ENCODE measurements around the gene KCNJ15. TPM values are rescaled to one million over a fixed set of nuclear protein-coding genes. Genes with fewer than 3 reads are reported as not detected.

KCNJ15 gene
- total and polyA plus RNA-seq, 9 donors: 0.20 to 1.1 (median 0.35) TPM; not detected in 1

- no peaks in the 10 kb centered on the region for H3K4me1 ChIP-seq (ENCODE audit: insufficient read depth)
- H3K4me3 ChIP-seq: no peak overlapping the region
- no peak for TF ChIP-seq CTCF (IDR thresholded peaks at IDR 0.05)
- TF ChIP-seq EP300 (IDR thresholded peaks at IDR 0.05): no peak
- TF ChIP-seq POLR2A (IDR thresholded peaks at IDR 0.05): no peak
- H3K27me3 ChIP-seq: no peaks in the 10 kb centered on the region
- 90 to 92% (median 90%) methylated on average over 5 of the region's 5 CpGs for WGBS, 3 donors
- intact Hi-C loops (cut with DNase I): no loop called here
- no peaks in the 10 kb centered on the region for H3K36me3 ChIP-seq
- H3K9me3 ChIP-seq: no peaks in the 10 kb centered on the region
- no peak for DNase-seq
- H3K27ac ChIP-seq: no peak overlapping the region
These were observed 84.8 kb downstream of the KCNJ15 start for GRCh38 chr21:38341546-38342012.

- H3K4me1 ChIP-seq (ENCODE audit: insufficient read depth): no peaks in the 10 kb centered on the region
- TF ChIP-seq EP300 (IDR thresholded peaks at IDR 0.05): no peak
- H3K4me3 ChIP-seq: no peak overlapping the region
- H3K27me3 ChIP-seq: no peaks in the 10 kb centered on the region
- no peaks in the 10 kb centered on the region for H3K36me3 ChIP-seq
- intact Hi-C loops (cut with DNase I): no loop called here
- 83 to 92% (median 91%) methylated on average over 1 of the region's 1 CpG for WGBS, 3 donors
- DNase-seq: no peak
- H3K9me3 ChIP-seq: no peaks in the 10 kb centered on the region
- H3K27ac ChIP-seq: no peak overlapping the region
These were observed 85.9 kb downstream of the KCNJ15 start for GRCh38 chr21:38342739-38343138.

GRCh38 chr21:38343691-38344090 lies 86.9 kb downstream of the KCNJ15 start:
- no peak overlapping the region for H3K27ac ChIP-seq
- no peak for DNase-seq

GRCh38 chr21:38346286-38346685 lies 89.5 kb downstream of the KCNJ15 start:
- 63 to 77% (median 71%) methylated on average over 5 of the region's 5 CpGs for WGBS, 3 donors
- intact Hi-C loops (cut with DNase I): no loop called here
- H3K4me3 ChIP-seq: no peak overlapping the region
- TF ChIP-seq CTCF (IDR thresholded peaks at IDR 0.05) (no peak), EP300 (IDR thresholded peaks at IDR 0.05) (no peak), POLR2A (IDR thresholded peaks at IDR 0.05) (no peak)
- no peak overlapping the region for H3K27ac ChIP-seq
- H3K4me1 ChIP-seq (ENCODE audit: insufficient read depth): no peaks in the 10 kb centered on the region
- H3K9me3 ChIP-seq: no peaks in the 10 kb centered on the region
- H3K27me3 ChIP-seq: no peaks in the 10 kb centered on the region
- no peaks in the 10 kb centered on the region for H3K36me3 ChIP-seq
- DNase-seq: no peak

More at GRCh38 chr21:38343691-38344090, 86.9 kb downstream of the KCNJ15 start:
- intact Hi-C loops (cut with DNase I): no loop called here
- TF ChIP-seq CTCF (IDR thresholded peaks at IDR 0.05): no peak
- TF ChIP-seq POLR2A (IDR thresholded peaks at IDR 0.05): no peak
- no peak for TF ChIP-seq EP300 (IDR thresholded peaks at IDR 0.05)
- Histone ChIP-seq H3K4me1 (ENCODE audit: insufficient read depth) (no peaks in the 10 kb centered on the region), H3K9me3 (no peaks in the 10 kb centered on the region), H3K27me3 (no peaks in the 10 kb centered on the region), H3K4me3 (no peak overlapping the region), H3K36me3 (no peaks in the 10 kb centered on the region)
- 39 to 66% (median 42%) methylated on average over 6 of the region's 6 CpGs for WGBS, 3 donors

- TF ChIP-seq POLR2A (IDR thresholded peaks at IDR 0.05) (no peak), CTCF (IDR thresholded peaks at IDR 0.05) (no peak), EP300 (IDR thresholded peaks at IDR 0.05) (no peak)
- Histone ChIP-seq H3K4me1 (ENCODE audit: insufficient read depth) (no peaks in the 10 kb centered on the region), H3K4me3 (no peak overlapping the region), H3K27ac (no peak overlapping the region), H3K9me3 (no peaks in the 10 kb centered on the region), H3K36me3 (no peaks in the 10 kb centered on the region), H3K27me3 (no peaks in the 10 kb centered on the region)
- intact Hi-C loops (cut with DNase I): no loop called here
- no peak for DNase-seq
- WGBS, 3 donors: 64 to 68% (median 68%) methylated on average over 10 of the region's 10 CpGs
These were observed 92.4 kb downstream of the KCNJ15 start for GRCh38 chr21:38349111-38349746.

Measured in ovary (tissue), 9 donors.